Fibroblast of lung (primary cell): Measurements from ENCODE around the gene KERA. TPM values are rescaled to one million over a fixed set of nuclear protein-coding genes. Genes with fewer than 3 reads are reported as not detected.

Experiments used
- DNase-seq, 2 donors: peaks; one replicate each; pipeline versions ENCODE4 v3.0.0 to v3.0.0-alpha.2; 2010; ENCODE audit warnings: low read depth in 2 of 2
- H2AFZ ChIP-seq: 2 replicates; pipeline ENCODE4 v1.5.1; 2012; ENCODE audit warnings: low read length, control low read depth, inconsistent platforms
- H3K27ac ChIP-seq: 2 replicates; pipeline ENCODE4 v1.5.1; 2011; ENCODE audit warnings: low read length, control low read depth; ENCODE audit not compliant: insufficient read depth
- H3K27me3 ChIP-seq: 2 replicates; pipeline ENCODE4 v1.5.1; 2011; ENCODE audit warnings: mild to moderate bottlenecking, low read length; ENCODE audit not compliant: control insufficient read depth, insufficient read depth
- H3K36me3 ChIP-seq: 2 replicates; pipeline ENCODE4 v1.5.1; 2011; ENCODE audit warnings: low read length; ENCODE audit not compliant: control insufficient read depth, insufficient read depth
- H3K4me1 ChIP-seq: 2 replicates; pipeline ENCODE4 v1.5.1; 2011; ENCODE audit warnings: low read length; ENCODE audit not compliant: control insufficient read depth, insufficient read depth; ENCODE audit errors: extremely low read depth
- H3K4me2 ChIP-seq: 2 replicates; pipeline ENCODE4 v1.5.1; 2011; ENCODE audit warnings: low read length, control low read depth; ENCODE audit not compliant: insufficient read depth; ENCODE audit errors: extremely low read depth
- H3K4me3 ChIP-seq, 4 experiments: fragments of 200-600 bp in 1 of 4; sonication (generic) in 1 of 4; replicated peaks in 1 of 4; 2 replicates each; pipeline ENCODE4 v1.5.1; 2011 to 2016; ENCODE audit warnings: low read length in 4 of 4, low read depth in 3 of 4, mild to moderate bottlenecking in 3 of 4, control low read depth in 2 of 4, inconsistent platforms in 1 of 4, mixed read lengths in 1 of 4; ENCODE audit not compliant: insufficient read depth in 1 of 4; ENCODE audit errors: control extremely low read depth in 1 of 4
- H3K79me2 ChIP-seq: 2 replicates; pipeline ENCODE4 v1.5.1; 2012; ENCODE audit warnings: mild to moderate bottlenecking, low read length, inconsistent platforms; ENCODE audit not compliant: control insufficient read depth, insufficient read depth
- H3K9ac ChIP-seq: 2 replicates; pipeline ENCODE4 v1.5.1; 2011; ENCODE audit warnings: mild to moderate bottlenecking, low read length, control low read depth; ENCODE audit not compliant: insufficient read depth
- H3K9me3 ChIP-seq: 2 replicates; pipeline ENCODE4 v1.5.1; 2012; ENCODE audit warnings: low read depth, low read length; ENCODE audit not compliant: control insufficient read depth, insufficient read depth
- H4K20me1 ChIP-seq: 2 replicates; pipeline ENCODE4 v1.5.1; 2011; ENCODE audit warnings: low read length; ENCODE audit not compliant: control insufficient read depth, insufficient read depth; ENCODE audit errors: extremely low read depth
- CTCF ChIP-seq, 2 donors: IDR thresholded peaks in 1 of 2; conservative IDR thresholded peaks in 1 of 2; 1 replicate in 1 of 2; 2 replicates in 1 of 2; pipeline ENCODE4 v1.5.1; 2011 to 2012; ENCODE audit warnings: low read length in 2 of 2, control low read depth in 1 of 2, inconsistent platforms in 1 of 2, low read depth in 1 of 2, mild to moderate bottlenecking in 1 of 2
- EZH2 ChIP-seq: IDR thresholded peaks from 2 replicates; pipeline ENCODE4 v1.5.1; 2012; ENCODE audit warnings: low read length, control low read depth, mild to moderate bottlenecking; ENCODE audit errors: missing control alignments
- polyA plus RNA-seq, 2 donors: library from polyadenylated mRNA; depleted of rRNA in 1 of 2; stranded (reverse) in 1 of 2; unstranded in 1 of 2; fragments of >200 nt; gene quantifications; 2 replicates each; pipeline ENCODE4 v1.2.1, GENCODE V29; 2011 to 2012; ENCODE audit warnings: missing spikeins in 1 of 2
- total RNA-seq: library from RNA; depleted of rRNA; stranded (reverse); fragments of >200 nt; gene quantifications from 2 replicates; pipeline ENCODE4 v1.2.1, GENCODE V29; 2014

Gene KERA
- total and polyA plus RNA-seq, 2 donors (not counting 1 experiment from before 2014, with no cell fraction given) = not detected

- Histone ChIP-seq H3K4me1 (no peaks in the 10 kb centered on the region), H3K27me3 (no peaks in the 10 kb centered on the region), H3K79me2 (no peaks in the 10 kb centered on the region), H3K4me3 (no peak overlapping the region), H3K9ac (no peak overlapping the region), H2AFZ (no peak overlapping the region), H3K4me2 (no peak overlapping the region), H3K36me3 (no peaks in the 10 kb centered on the region), H3K9me3 (no peaks in the 10 kb centered on the region), H3K27ac (no peak overlapping the region), H4K20me1 (no peaks in the 10 kb centered on the region)
- no peak for TF ChIP-seq CTCF (conservative IDR thresholded peaks at IDR 0.05 in 1 of 2, IDR thresholded peaks at IDR 0.05 in 1 of 2; ENCODE audit: low read depth in 1 of 2, low read length in 2 of 2)
- no peak for TF ChIP-seq EZH2
- DNase-seq = peak; percentile 42 to 67
Measured at GRCh38 chr12:91040096-91040755, 17.6 kb downstream of the KERA start.

- Histone ChIP-seq H3K4me2 (no peak overlapping the region), H3K36me3 (no peaks in the 10 kb centered on the region), H3K79me2 (no peaks in the 10 kb centered on the region), H3K27ac (no peak overlapping the region), H2AFZ (no peak overlapping the region), H4K20me1 (no peaks in the 10 kb centered on the region), H3K27me3 (no peaks in the 10 kb centered on the region), H3K4me3 (no peak overlapping the region), H3K9ac (no peak overlapping the region), H3K4me1 (no peaks in the 10 kb centered on the region), H3K9me3 (no peaks in the 10 kb centered on the region)
- TF ChIP-seq CTCF (conservative IDR thresholded peaks at IDR 0.05 in 1 of 2, IDR thresholded peaks at IDR 0.05 in 1 of 2; ENCODE audit: low read depth in 1 of 2, low read length in 2 of 2) (no peak), EZH2 (no peak)
- DNase-seq = peak in 1 of 2 donors; percentile 40
Measured at GRCh38 chr12:91037276-91037675, 20.5 kb downstream of the KERA start.

DNA sequence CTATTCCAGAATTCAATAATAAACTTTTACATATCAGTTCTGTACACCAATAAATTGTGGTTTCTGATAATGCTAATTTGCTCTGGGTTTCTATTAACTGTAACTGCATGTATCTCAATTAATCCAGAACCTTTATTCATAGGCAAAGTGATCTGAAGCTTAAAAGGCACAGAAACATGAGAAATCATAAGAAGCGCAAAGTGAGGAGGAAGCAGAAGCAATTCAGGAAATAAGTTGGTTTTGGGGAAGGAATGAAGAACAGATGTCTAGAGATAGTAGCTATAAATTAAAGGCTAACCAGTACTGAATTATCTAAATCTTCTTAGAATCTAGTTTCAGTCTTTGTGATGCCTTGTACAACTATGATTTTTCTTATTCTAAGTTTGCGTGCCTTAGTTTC lies 24.6 kb downstream of the KERA start:
- Histone ChIP-seq H3K4me1 (no peaks in the 10 kb centered on the region), H3K4me2 (no peak overlapping the region), H2AFZ (no peak overlapping the region), H3K27ac (no peak overlapping the region), H3K9me3 (no peaks in the 10 kb centered on the region), H3K36me3 (no peaks in the 10 kb centered on the region), H3K27me3 (no peaks in the 10 kb centered on the region), H3K4me3 (no peak overlapping the region), H3K9ac (no peak overlapping the region), H4K20me1 (no peaks in the 10 kb centered on the region), H3K79me2 (no peaks in the 10 kb centered on the region)
- DNase-seq = no peak
- TF ChIP-seq CTCF (conservative IDR thresholded peaks at IDR 0.05 in 1 of 2, IDR thresholded peaks at IDR 0.05 in 1 of 2; ENCODE audit: low read depth in 1 of 2, low read length in 2 of 2) = no peak
- no peak for TF ChIP-seq EZH2
